DND-41 (cell line): ENCODE results near the gene IPP.

Source experiments
- CTCF ChIP-seq: IDR thresholded peaks from 2 replicates; pipeline ENCODE4 v1.5.1; 2012; ENCODE audit warnings: borderline replicate concordance, low read length, moderate library complexity, mild to moderate bottlenecking; ENCODE audit not compliant: poor library complexity, severe bottlenecking; ENCODE audit errors: extremely low read depth
- EZH2 ChIP-seq: IDR thresholded peaks from 3 replicates; pipeline ENCODE4 v1.6.1; 2012; ENCODE audit warnings: borderline replicate concordance, low read depth, mild to moderate bottlenecking, moderate library complexity, low read length, inconsistent platforms; ENCODE audit not compliant: severe bottlenecking

- TF ChIP-seq CTCF (no peak), EZH2 (no peak)
Measured at GRCh38 chr1:45718289-45718688, 32.2 kb downstream of the IPP start.
